OCI-LY7 (cell line): ENCODE measurements around the gene SECISBP2.
"Not testable (repeated sequence)": the region's sequence is repeated elsewhere in the genome, so short reads cannot be mapped to it uniquely, and the experiment has no call there.

Experiments used
- CTCF ChIP-seq: fragments of 200-600 bp; sonication (generic); conservative IDR thresholded peaks from 2 replicates; pipeline ENCODE4 v1.5.1; 2014; ENCODE audit warnings: mild to moderate bottlenecking, antibody characterized with exemption, low read length, moderate library complexity, mixed read lengths
- EZH2phosphoT487 ChIP-seq: fragments of 200-600 bp; sonication (generic); IDR thresholded peaks from 2 replicates; pipeline ENCODE4 v1.6.1; 2018; ENCODE audit warnings: low read depth, borderline replicate concordance, mild to moderate bottlenecking, mixed run types, antibody characterized with exemption, low read length, moderate library complexity, mixed read lengths

GRCh38 chr9:89282248-89282968 lies 35.9 kb upstream of the SECISBP2 start:
- TF ChIP-seq CTCF, EZH2phosphoT487: not testable (repeated sequence)
